Esophagus squamous epithelium (tissue), 5 donors: ENCODE results near the gene PICK1. TPM values are rescaled to one million over a fixed set of nuclear protein-coding genes. Genes with fewer than 3 reads are reported as not detected.

Source experiments
- DNase-seq: peaks from one replicate; lab custom pipeline; 2025; lab: John Stamatoyannopoulos, UW
- H3K27ac ChIP-seq, 4 donors: fragments of 200-600 bp; sonication (generic); one replicate each; pipeline ENCODE4 v1.5.1; 2016 to 2019; ENCODE audit warnings: mild to moderate bottlenecking in 1 of 4
- H3K27me3 ChIP-seq, 4 donors: fragments of 200-600 bp; sonication (generic); 1 replicate in 3 of 4; 2 replicates in 1 of 4; pipeline versions ENCODE4 v1.5.1 to v1.6.0; 2017 to 2021; ENCODE audit warnings: antibody characterized with exemption in 1 of 4
- H3K36me3 ChIP-seq, 3 donors: fragments of 200-600 bp; sonication (generic); one replicate each; pipeline ENCODE4 v1.5.1; 2016 to 2019
- H3K4me1 ChIP-seq, 3 donors: fragments of 200-600 bp; sonication (generic); one replicate each; pipeline ENCODE4 v1.5.1; 2017 to 2019
- H3K4me3 ChIP-seq, 4 donors: fragments of 200-600 bp; sonication (generic); 1 replicate in 3 of 4; 2 replicates in 1 of 4; pipeline ENCODE4 v1.5.1; 2016 to 2019; ENCODE audit warnings: mild to moderate bottlenecking in 2 of 4, moderate library complexity in 1 of 4
- H3K9me3 ChIP-seq, 3 donors: fragments of 200-600 bp; sonication (generic); one replicate each; pipeline ENCODE4 v1.5.1; 2016 to 2019
- POLR2A ChIP-seq, 4 donors: fragments of 450-650 bp; IDR thresholded peaks; one replicate each; pipeline ENCODE4 v1.6.1; 2017; ENCODE audit warnings: antibody characterized with exemption in 4 of 4, mild to moderate bottlenecking in 4 of 4, moderate library complexity in 3 of 4
- WGBS, 2 donors: methylation state at CpG; one replicate each; pipeline ENCODE4 v1.1.5; 2018; 5-methylcytosine and 5-hydroxymethylcytosine counted together
- intact Hi-C: fragments of 100-400 bp; cut with DNase I; formaldehyde crosslinking; loops from one replicate; pipeline ENCODE4 v1.15.0; 2022
- total RNA-seq, 4 donors: library from RNA; depleted of rRNA; stranded (reverse); fragments of >200 nt; gene quantifications; one replicate each; pipeline ENCODE4 v1.1.0, GENCODE V29; 2016
- TF ChIP-seq, protein P1 (sequence below), 6 experiments: fragments of 450-650 bp in 4 of 6; fragments of 200-600 bp in 2 of 6; sonication (generic) in 2 of 6; IDR thresholded peaks; one replicate each; pipeline ENCODE4 v1.5.1; 2016 to 2019; ENCODE audit warnings: antibody characterized with exemption in 6 of 6, mild to moderate bottlenecking in 4 of 6, moderate library complexity in 4 of 6
- donor health status: DM: yes; HTN: yes; CAD: no.

The PICK1 gene
- total RNA-seq, 4 donors from 2014 or later = 26.3 to 53.1 (median 31.2) TPM

DNA sequence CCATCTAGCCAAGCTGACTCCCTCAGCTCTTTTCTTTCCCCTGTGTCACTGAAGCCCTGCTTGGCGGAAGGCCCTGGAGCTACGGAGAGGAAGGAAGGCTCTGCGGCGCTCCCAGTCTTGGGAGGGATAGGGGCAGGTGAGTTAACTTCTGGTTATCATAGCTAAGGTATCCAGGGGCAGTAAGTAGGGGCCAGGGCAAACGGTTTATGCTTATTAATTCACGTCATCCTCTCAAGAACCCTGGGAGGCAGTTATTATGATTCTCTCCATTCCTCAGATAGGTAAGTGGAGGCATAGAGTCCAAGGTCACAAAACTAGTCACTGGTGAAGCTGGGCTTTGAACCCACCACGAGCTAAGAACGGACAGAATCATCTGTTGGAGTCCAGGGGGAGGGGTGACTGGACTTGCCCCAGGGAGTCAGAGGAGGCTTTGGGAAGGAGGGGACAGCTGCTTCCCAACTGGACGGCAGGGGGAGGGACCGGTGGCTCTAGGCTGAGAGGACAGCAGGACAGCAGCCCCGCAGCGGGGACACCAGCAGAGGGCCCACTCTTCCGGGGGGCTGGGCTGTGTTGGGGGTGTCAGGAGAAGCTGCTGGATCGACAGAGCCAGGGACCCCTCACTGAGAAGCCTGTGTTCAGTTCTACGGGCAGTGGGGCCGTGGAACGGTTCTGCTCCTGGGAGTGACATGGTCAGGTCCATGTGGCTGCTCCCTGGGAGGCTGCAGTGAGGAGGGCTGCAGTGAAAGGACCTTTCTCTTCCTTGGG lies 49.8 kb downstream of the PICK1 start:
- Histone ChIP-seq H3K36me3 (peaks cover 0 to 1% (median 0%) of the 10 kb centered on the region in 3 donors), H3K4me3 (no peak overlapping the region), H3K4me1 (peaks cover 5 to 30% (median 16%) of the 10 kb centered on the region in 3 donors), H3K27me3 (peaks cover 0 to 4% (median 0%) of the 10 kb centered on the region in 4 donors), H3K9me3 (no peaks in the 10 kb centered on the region), H3K27ac (no peak overlapping the region)
- WGBS, 2 donors = 74 to 86% methylated on average over 9 to 10 of the region's 17 CpGs
- no peak for TF ChIP-seq POLR2A (IDR thresholded peaks at IDR 0.05)
- TF ChIP-seq, protein P1, sequence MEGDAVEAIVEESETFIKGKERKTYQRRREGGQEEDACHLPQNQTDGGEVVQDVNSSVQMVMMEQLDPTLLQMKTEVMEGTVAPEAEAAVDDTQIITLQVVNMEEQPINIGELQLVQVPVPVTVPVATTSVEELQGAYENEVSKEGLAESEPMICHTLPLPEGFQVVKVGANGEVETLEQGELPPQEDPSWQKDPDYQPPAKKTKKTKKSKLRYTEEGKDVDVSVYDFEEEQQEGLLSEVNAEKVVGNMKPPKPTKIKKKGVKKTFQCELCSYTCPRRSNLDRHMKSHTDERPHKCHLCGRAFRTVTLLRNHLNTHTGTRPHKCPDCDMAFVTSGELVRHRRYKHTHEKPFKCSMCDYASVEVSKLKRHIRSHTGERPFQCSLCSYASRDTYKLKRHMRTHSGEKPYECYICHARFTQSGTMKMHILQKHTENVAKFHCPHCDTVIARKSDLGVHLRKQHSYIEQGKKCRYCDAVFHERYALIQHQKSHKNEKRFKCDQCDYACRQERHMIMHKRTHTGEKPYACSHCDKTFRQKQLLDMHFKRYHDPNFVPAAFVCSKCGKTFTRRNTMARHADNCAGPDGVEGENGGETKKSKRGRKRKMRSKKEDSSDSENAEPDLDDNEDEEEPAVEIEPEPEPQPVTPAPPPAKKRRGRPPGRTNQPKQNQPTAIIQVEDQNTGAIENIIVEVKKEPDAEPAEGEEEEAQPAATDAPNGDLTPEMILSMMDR (IDR thresholded peaks at IDR 0.05) = no peak
- intact Hi-C loops = loop anchor here (10.0 kb wide), 1 partner anchor 118 kb away; no protein-coding TSS in a partner anchor
- no peak for DNase-seq

DNA sequence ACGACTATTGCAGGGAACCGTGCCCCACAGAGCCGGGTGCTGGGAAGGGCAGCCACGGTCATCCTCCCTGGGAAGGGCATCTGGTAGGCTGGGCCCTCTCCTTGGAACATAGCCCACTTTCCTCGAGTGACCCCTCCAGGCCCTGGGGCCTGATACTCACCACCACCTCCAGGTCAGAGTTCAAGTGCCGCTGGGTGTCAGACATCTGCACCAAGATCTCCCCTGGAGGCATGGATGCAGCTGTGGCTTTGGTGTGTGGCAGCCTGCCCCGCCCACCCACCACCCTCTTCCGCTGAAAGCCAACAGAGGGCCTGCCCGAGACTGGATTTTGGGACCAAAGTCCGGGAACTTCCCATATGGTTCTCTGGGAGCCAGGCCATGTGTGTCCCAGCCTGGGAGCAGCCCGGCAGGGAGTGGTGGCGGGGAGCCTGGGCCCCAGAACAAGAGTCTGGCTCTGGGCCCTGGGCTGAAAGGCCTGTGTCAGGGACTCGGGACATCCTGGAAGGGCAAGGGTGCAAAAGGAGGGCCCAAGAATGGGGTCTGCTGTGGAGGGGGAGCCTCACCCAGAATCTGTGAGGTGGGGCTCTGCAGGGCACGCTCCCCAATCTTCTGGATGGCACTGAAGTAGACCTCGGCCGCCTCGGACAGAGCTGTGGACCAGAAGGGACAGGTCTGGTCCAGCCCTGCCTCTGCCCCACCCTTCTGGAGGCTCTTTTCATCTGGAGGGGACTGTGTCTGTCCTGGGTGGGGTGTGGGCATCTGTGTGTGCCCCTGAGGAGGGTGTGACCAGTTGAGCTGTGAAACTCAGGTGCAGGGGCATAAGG lies 50.7 kb downstream of the PICK1 start:
- H3K36me3 ChIP-seq = peaks cover 0 to 10% (median 0%) of the 10 kb centered on the region in 3 donors
- H3K4me3 ChIP-seq = no peak overlapping the region
- H3K27ac ChIP-seq = peak overlapping the region in 1 of 4 donors; percentile 9
- no peaks in the 10 kb centered on the region for H3K9me3 ChIP-seq
- peaks cover 5 to 40% (median 16%) of the 10 kb centered on the region in 3 donors for H3K4me1 ChIP-seq
- intact Hi-C loops = loop anchor here (10.0 kb wide), 1 partner anchor 117 kb away; no protein-coding TSS in a partner anchor
- TF ChIP-seq, protein P1 (IDR thresholded peaks at IDR 0.05) = no peak
- TF ChIP-seq POLR2A (IDR thresholded peaks at IDR 0.05) = no peak
- peaks cover 0 to 4% (median 0%) of the 10 kb centered on the region in 4 donors for H3K27me3 ChIP-seq
- DNase-seq = no peak
- 64 to 100% methylated on average over 1 to 10 of the region's 17 CpGs for WGBS, 2 donors

DNA sequence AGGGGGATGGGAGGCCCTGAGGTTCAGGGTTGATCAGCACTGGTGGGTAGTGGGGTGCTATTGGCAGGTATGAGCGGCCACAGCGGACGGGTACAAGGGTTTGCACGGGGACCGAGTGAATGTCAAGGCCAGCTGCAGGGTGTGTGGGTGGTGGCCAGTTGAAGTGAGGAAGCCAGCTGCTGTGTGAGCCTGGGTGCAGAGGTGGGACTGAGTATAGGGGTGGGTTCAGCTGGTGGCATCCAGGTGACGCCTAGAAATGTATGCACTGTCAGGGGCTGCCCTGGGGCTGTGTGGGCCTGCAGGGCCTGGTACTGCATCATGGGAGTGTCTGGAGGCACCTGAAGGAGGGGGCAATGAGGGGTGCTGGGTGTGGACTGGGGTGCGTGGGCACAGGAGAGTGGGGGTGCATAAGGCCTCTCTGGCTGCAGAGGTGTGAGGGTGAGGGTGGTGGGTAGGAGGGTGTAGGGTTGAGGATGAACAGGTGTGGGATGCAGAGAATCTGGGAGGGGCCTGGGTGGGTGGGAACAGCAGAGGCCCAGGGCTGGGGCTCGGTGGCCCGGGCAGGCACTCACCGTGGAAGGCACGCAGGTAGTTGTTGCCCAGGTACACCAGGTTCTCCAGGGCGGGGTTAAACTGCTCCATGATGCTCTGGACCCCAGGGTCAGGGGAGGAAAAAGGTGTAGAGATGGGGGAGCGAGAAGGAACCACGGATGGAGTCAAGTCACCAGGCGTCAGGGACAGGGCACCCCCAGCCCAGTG lies 51.5 kb downstream of the PICK1 start:
- Histone ChIP-seq H3K27me3 (peaks cover 0 to 4% (median 0%) of the 10 kb centered on the region in 4 donors), H3K9me3 (no peaks in the 10 kb centered on the region), H3K27ac (no peak overlapping the region), H3K4me3 (no peak overlapping the region), H3K4me1 (peaks cover 5 to 42% (median 16%) of the 10 kb centered on the region in 3 donors), H3K36me3 (peaks cover 0 to 14% (median 0%) of the 10 kb centered on the region in 3 donors)
- DNase-seq = no peak
- WGBS, 2 donors = 90 to 91% methylated on average over 11 to 15 of the region's 15 CpGs
- TF ChIP-seq, protein P1 (IDR thresholded peaks at IDR 0.05) = no peak
- TF ChIP-seq POLR2A (IDR thresholded peaks at IDR 0.05) = no peak
- intact Hi-C loops = loop anchor here (10.0 kb wide), 1 partner anchor 116 kb away; no protein-coding TSS in a partner anchor

DNA sequence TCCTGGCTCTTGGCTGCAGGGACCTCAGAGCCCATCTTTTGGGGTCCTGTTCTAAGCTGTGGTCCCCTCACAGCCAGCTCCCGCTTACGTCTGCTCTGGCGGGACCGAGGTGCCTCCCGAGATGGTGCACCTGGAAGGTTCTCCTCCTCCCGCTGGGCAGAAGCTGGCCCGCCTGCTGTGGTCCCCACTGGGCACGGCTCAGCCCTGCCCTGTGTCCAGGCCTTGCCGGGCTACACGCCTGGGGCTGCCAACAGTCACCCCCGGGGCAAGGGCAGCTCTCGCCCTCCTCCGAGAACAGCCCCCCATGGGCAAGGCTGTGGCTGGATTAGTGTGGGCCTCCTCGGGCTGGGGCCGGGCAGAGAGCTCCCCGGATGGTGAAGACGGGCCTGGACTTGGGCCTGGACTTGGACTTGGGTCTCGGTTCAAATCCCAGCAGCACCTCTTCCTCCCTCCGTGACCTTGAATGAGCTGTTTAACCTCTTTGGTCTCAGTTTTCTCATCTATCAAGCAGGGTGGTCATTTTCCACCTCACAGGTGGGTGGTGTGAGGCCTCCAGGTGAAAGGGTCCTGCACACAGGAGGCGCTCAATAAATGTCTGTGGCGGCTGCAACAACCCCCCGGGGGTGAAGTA lies 52.3 kb downstream of the PICK1 start:
- intact Hi-C loops = loop anchor here (10.0 kb wide), 1 partner anchor 115 kb away; no protein-coding TSS in a partner anchor
- peaks cover 0 to 4% (median 0%) of the 10 kb centered on the region in 4 donors for H3K27me3 ChIP-seq
- no peak overlapping the region for H3K27ac ChIP-seq
- no peak overlapping the region for H3K4me3 ChIP-seq
- peaks cover 5 to 46% (median 19%) of the 10 kb centered on the region in 3 donors for H3K4me1 ChIP-seq
- H3K9me3 ChIP-seq = no peaks in the 10 kb centered on the region
- H3K36me3 ChIP-seq = peaks cover 0 to 14% (median 0%) of the 10 kb centered on the region in 3 donors
- DNase-seq = no peak
- TF ChIP-seq, protein P1 (IDR thresholded peaks at IDR 0.05) = no peak
- no peak for TF ChIP-seq POLR2A (IDR thresholded peaks at IDR 0.05)
- WGBS, 2 donors = 75% methylated on average over 2 of the region's 22 CpGs; no CpG with 5 or more reads in 1 of the 2 donors
